ENCODE results near the gene GLI2.

- no peak for TF ChIP-seq POLR2A (IDR thresholded peaks at IDR 0.05)
- TF ChIP-seq, protein P1, sequence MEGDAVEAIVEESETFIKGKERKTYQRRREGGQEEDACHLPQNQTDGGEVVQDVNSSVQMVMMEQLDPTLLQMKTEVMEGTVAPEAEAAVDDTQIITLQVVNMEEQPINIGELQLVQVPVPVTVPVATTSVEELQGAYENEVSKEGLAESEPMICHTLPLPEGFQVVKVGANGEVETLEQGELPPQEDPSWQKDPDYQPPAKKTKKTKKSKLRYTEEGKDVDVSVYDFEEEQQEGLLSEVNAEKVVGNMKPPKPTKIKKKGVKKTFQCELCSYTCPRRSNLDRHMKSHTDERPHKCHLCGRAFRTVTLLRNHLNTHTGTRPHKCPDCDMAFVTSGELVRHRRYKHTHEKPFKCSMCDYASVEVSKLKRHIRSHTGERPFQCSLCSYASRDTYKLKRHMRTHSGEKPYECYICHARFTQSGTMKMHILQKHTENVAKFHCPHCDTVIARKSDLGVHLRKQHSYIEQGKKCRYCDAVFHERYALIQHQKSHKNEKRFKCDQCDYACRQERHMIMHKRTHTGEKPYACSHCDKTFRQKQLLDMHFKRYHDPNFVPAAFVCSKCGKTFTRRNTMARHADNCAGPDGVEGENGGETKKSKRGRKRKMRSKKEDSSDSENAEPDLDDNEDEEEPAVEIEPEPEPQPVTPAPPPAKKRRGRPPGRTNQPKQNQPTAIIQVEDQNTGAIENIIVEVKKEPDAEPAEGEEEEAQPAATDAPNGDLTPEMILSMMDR (IDR thresholded peaks at IDR 0.05): no peak
Measured at GRCh38 chr2:120779781-120780283, 44.2 kb downstream of the GLI2 start.
